NCI-H2196 (cell line): ENCODE data around the gene PGM2L1.

Source experiments
- DNase-seq: peaks from one replicate; lab custom pipeline; 2025; ENCODE audit not compliant: unreplicated experiment; lab: John Stamatoyannopoulos, UW

Gene PGM2L1

DNA sequence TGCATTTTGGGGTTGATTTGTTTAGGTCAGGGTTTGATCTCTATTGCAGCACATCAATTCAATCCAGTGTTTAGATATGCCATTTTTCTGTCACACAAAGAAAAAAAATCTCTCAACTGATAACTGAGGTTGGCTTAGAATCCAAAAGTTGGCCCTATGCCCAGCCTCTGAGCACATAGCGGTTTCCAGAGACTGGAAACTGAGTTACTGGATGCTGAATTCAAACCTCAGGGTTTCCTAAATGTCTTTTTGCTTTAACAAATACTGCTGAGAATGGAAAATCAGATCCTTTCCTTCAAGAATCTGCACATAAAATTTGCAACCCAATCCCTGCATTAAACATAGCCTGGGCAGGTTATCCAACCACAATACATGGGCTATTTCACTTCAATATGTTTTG, 90.8 kb downstream of the PGM2L1 start:
- DNase-seq, result peak; percentile 31

DNA sequence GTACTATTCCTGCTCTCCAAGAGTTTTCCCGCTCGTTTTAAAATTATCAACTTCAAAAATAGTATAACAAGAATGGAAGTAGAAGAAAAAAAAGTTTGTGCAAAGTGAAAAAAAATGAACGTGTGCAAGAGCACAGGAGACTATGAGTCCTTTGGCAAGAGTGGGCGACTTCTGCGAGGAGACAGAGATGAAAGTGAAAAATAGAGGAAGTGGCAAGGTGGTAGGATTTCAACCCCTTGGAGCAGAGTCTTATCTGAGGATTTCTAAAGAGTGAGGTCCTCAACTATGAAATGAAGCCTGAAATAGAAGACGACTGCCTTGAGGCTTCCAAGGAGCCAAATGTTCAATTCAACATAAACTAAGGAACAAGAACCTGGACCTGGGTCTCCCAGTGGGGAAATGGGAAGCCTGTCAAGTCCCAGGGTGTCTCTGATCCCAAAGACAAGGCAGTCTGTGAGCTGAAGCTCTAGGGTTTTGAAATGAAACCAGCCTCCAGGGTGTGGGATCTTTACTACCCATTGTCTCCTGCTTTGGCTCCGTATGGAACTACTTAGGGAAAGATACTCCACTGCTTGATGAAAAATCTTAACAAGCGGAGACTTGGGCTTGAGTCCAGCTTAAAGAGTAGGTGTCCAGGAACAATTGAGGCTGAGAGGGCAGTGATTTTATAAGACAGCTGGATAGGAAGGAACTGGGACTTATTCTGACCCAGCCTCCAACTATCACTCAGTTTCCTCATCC, 91.6 kb downstream of the PGM2L1 start:
- no peak for DNase-seq

DNA sequence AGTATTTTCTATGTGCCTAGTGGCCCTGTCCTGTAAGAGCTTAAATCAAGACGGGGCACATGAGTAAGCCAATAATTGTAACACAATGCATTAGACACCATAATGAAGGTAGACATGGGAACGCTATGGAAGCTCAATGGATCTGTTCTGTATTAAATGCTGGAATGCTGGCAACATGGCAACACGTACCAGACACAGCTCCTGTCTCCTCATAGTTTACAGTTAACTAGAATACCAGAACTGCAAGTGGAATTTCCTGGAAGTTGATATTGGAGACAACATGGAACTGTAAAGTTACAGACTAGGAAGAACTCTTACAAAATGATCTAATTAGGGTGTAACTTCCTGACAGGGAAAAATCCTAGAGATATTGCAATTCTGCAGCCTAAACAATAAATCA, 99.2 kb downstream of the PGM2L1 start:
- no peak for DNase-seq

DNA sequence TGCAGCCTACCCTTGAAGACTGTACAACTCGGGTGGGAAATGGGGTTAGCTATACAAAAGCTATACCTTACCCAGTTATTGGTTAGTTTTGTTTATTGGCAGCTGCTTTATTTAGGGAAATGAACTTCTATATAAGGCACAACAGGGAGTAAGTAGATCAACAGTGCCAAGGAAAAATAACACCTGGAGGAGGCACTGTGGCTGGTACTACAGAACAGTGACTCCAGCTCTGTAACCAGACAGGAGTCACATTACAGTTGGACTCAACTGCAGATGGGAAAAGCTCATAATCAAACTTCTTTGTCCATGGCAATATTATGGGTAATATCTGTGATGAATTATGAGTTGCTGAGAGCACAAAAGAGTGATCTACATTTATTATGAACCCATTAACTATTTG, 100.7 kb downstream of the PGM2L1 start:
- DNase-seq, result no peak

DNA sequence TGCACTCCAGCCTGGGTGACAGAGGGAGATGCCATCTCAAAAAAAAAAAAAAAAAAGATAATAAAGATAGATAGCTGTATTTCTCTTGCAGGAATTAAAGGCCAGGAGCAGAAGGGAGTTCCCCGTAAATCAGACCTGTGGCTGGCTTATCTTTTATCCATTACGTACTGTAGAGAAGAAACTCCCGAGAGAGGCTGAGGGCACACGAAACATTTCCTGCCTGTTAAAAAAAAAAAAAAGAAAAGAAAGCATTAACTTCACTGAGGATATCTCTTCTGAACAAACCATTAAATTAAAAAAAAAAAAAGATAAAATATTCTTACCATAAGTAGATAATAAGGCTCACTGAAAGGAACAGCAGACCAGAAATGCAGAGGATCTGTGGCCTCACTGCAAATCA, 109.3 kb downstream of the PGM2L1 start:
- DNase-seq, result no peak

DNA sequence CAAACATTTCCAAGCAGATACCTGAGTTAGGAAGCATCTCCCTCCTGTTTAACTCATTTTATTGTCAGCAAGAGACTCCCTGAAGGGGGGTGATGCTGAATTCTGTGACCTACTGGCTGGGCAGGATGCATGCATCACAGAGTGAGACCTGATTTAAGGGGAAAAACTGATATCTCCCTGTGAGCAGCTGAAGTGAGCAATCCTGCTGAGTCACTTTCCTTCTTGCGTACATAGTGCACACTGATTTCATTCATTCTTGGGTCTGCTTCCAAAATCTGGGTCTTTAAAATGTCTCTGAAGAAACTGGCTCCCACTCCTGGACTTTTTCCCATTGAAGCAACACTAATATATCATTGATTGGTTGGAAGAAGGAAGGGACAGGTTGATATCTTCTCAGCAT, 110.1 kb downstream of the PGM2L1 start:
- DNase-seq, result no peak

DNA sequence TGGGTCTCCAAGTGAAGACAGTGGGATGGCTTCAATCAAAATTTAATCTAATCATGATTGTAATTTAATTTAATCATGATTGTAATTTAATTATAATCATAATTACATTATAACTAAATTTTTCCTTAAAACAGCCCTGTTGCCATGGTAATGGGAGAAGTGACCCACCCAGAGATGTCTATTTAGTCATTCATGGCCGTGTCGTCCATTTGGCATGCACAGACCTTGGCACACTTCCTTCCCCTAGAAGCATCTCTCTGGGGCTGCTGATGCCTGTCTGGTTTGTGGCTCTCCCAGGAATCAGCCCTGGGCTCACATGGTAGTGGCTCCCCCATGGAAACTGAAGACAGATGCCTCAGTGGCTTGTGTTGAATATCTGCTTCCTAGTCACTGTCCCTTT, 113.8 kb downstream of the PGM2L1 start:
- no peak for DNase-seq

DNA sequence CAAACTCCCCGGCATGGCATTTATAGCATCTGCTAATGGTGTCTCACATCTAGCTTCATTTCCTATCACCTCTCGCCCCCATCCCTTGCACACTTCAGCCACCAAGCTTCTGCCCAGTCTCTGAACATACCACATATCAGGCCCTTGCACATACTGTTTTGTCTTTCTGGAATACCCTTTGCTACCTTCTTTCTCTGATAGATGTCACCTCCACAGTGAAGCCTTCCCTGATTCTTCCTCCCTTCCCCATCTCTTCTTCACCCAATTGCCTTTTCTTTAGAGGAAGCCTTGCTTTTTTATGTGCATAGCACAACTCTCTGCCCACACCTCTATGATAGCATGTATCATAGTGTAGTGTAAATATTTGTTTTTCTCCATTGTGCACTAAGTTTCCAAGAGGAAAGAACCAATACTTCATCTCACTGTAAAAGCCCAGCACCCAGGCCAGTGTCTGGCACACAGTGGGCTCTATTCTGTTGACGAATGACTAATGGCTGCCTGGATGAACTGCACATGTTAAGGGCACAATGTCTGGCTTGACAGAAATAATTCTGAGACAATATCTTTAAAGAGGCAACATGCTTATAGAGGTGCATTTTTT, 114.6 kb downstream of the PGM2L1 start:
- DNase-seq, result no peak

DNA sequence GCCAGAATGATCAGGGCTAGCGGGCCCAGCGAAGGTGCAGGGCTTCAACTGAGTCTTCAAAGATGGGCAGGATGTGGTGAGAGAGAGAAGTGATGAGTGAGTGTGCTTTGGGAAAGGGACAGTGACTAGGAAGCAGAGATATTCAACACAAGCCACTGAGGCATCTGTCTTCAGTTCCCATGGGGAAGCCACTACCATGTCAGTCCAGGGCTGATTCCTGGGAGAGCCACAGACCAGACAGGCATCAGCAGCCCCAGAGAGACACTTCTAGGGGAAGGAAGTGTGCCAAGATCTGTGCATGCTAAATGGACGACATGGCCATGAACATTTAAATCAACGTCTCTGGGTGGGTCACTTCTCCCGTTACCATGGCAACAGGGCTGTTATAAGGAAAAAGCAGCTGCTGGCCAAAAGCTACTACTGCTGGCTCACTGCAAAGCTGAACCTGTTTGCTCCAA, 115.3 kb downstream of the PGM2L1 start:
- DNase-seq, result peak; percentile 21

DNA sequence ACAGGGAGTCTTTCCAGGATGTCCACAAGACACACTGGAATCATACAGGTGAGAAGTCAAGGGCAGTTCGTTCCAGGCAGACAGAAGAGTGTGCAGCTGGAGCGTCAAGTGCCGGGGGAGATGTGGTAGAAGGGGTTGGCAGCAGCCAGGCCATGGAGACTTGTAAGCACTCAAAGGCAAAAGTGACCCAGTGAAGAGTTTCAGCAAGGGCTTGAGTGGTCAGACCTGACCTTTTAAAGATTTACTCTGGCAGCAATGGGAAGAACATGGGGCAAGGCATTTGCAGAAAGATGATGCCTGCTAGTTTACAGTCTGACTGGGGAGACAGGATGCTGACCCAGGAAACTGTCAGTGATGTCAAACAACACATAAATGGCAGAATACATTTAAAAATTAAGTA, 115.8 kb downstream of the PGM2L1 start:
- DNase-seq, result no peak

DNA sequence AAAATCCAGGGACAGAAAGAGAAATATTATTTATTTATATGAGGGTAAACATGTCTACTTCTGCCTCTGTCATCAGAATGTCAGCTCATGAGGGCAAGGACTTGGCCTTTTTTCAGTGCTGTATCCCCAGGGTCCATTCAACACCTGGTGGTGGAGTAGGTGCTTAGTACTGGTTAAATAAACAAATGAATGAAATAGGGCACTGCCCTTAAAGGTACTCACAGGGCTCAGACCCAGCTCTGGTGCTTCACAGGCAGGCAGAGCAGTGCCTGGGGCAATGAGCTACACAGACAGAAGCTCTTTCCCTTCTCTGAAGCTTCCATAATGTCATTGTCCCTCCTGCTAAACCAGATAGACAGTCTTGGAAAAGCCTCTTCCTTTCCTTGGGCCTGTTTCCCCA, 117.7 kb downstream of the PGM2L1 start:
- DNase-seq, result no peak
